MM.1S (cell line): ENCODE results near the gene ZNF469.

Source experiments
- DNase-seq: peaks from one replicate; pipeline ENCODE4 v3.0.0-alpha.2; 2015
- H2AFZ ChIP-seq: fragments of 300-600 bp; sonication (generic); 2 replicates; pipeline ENCODE4 v1.6.0; 2016; ENCODE audit warnings: antibody characterized with exemption, low read length
- H3F3A ChIP-seq: fragments of 300-600 bp; sonication (generic); 2 replicates; pipeline ENCODE4 v1.6.1; 2016; ENCODE audit warnings: mild to moderate bottlenecking, antibody characterized with exemption, low read length, moderate library complexity, mixed read lengths; ENCODE audit not compliant: insufficient read depth
- H3K27ac ChIP-seq: fragments of 300-600 bp; sonication (generic); 2 replicates; pipeline ENCODE4 v1.5.1; 2016; ENCODE audit warnings: mild to moderate bottlenecking, low read length
- H3K27me3 ChIP-seq: fragments of 300-600 bp; sonication (generic); replicated peaks from 2 replicates; pipeline ENCODE4 v1.6.0; 2016; ENCODE audit warnings: low read length; ENCODE audit not compliant: insufficient read depth
- H3K36me3 ChIP-seq: fragments of 300-600 bp; sonication (generic); replicated peaks from 2 replicates; pipeline ENCODE4 v1.6.1; 2016; ENCODE audit warnings: mild to moderate bottlenecking, low read length, mixed read lengths; ENCODE audit not compliant: insufficient read depth
- H3K4me1 ChIP-seq: fragments of 300-600 bp; sonication (generic); 2 replicates; pipeline ENCODE4 v1.6.1; 2016; ENCODE audit warnings: low read length, mixed read lengths
- H3K4me2 ChIP-seq: fragments of 300-600 bp; sonication (generic); 2 replicates; pipeline ENCODE4 v1.6.0; 2016; ENCODE audit warnings: low read depth, low read length
- H3K4me3 ChIP-seq: fragments of 300-600 bp; sonication (generic); 2 replicates; pipeline ENCODE4 v1.5.1; 2016; ENCODE audit warnings: low read length, mixed read lengths
- H3K79me2 ChIP-seq: fragments of 300-600 bp; sonication (generic); 2 replicates; pipeline ENCODE4 v1.6.1; 2016; ENCODE audit warnings: mixed run types, low read length, mixed read lengths
- H3K9ac ChIP-seq: fragments of 300-600 bp; sonication (generic); 2 replicates; pipeline ENCODE4 v1.6.1; 2016; ENCODE audit warnings: low read length, mixed read lengths
- H3K9me2 ChIP-seq: fragments of 300-600 bp; sonication (generic); replicated peaks from 2 replicates; pipeline ENCODE4 v1.6.1; 2016; ENCODE audit warnings: mild to moderate bottlenecking, low read length, mixed read lengths; ENCODE audit not compliant: insufficient read depth
- H3K9me3 ChIP-seq: fragments of 300-600 bp; sonication (generic); replicated peaks from 2 replicates; pipeline ENCODE4 v1.6.1; 2016; ENCODE audit warnings: mild to moderate bottlenecking, low read length, mixed read lengths; ENCODE audit not compliant: insufficient read depth
- H4K20me1 ChIP-seq: fragments of 300-600 bp; sonication (generic); 2 replicates; pipeline ENCODE4 v1.6.1; 2016; ENCODE audit warnings: mild to moderate bottlenecking, low read length, moderate library complexity, mixed read lengths; ENCODE audit not compliant: insufficient read depth
- CTCF ChIP-seq: fragments of 300-600 bp; sonication (generic); IDR thresholded peaks from 2 replicates; pipeline ENCODE4 v1.5.1; 2016; ENCODE audit warnings: antibody characterized with exemption, low read length, mixed read lengths
- EZH2 ChIP-seq: fragments of 300-600 bp; sonication (generic); optimal IDR thresholded peaks from 2 replicates; pipeline ENCODE3; 2017; ENCODE audit warnings: low read depth, mild to moderate bottlenecking, antibody characterized with exemption, low read length, mixed read lengths
- EZH2phosphoT487 ChIP-seq: fragments of 300-600 bp; sonication (generic); IDR thresholded peaks from 2 replicates; pipeline ENCODE4 v1.6.1; 2018; ENCODE audit warnings: antibody characterized with exemption, low read length

The ZNF469 gene

GRCh38 chr16:88430524-88431446, 48.0 kb downstream of the ZNF469 start:
- Histone ChIP-seq H3K36me3 (no peaks in the 10 kb centered on the region), H3K4me1 (no peaks in the 10 kb centered on the region), H2AFZ (no peak overlapping the region), H3K9me3 (no peaks in the 10 kb centered on the region), H3K9ac (no peak overlapping the region), H4K20me1 (no peaks in the 10 kb centered on the region), H3K4me3 (no peak overlapping the region), H3K9me2 (no peaks in the 10 kb centered on the region), H3F3A (no peaks in the 10 kb centered on the region), H3K27ac (no peak overlapping the region), H3K79me2 (no peaks in the 10 kb centered on the region), H3K27me3 (peaks cover 72% of the 10 kb centered on the region), H3K4me2 (no peak overlapping the region; the same call in 1 of the 2 replicates)
- TF ChIP-seq CTCF, result no peak
- no peak for TF ChIP-seq EZH2phosphoT487
- peak; percentile 40 for TF ChIP-seq EZH2
- no peak for DNase-seq

- peaks cover 76% of the 10 kb centered on the region for H3K27me3 ChIP-seq
- H3F3A ChIP-seq, result no peaks in the 10 kb centered on the region
- H3K9me3 ChIP-seq, result no peaks in the 10 kb centered on the region
- no peak overlapping the region for H3K4me2 ChIP-seq
- H3K36me3 ChIP-seq, result no peaks in the 10 kb centered on the region
- no peak for DNase-seq
- H3K27ac ChIP-seq, result no peak overlapping the region
- no peaks in the 10 kb centered on the region for H3K9me2 ChIP-seq
- no peak overlapping the region for H3K4me3 ChIP-seq
- no peaks in the 10 kb centered on the region for H3K4me1 ChIP-seq
- no peaks in the 10 kb centered on the region for H4K20me1 ChIP-seq
- TF ChIP-seq CTCF (no peak), EZH2phosphoT487 (no peak), EZH2 (no peak)
- no peak overlapping the region for H2AFZ ChIP-seq
- H3K79me2 ChIP-seq, result no peaks in the 10 kb centered on the region
- no peak overlapping the region for H3K9ac ChIP-seq
These were observed 48.9 kb downstream of the ZNF469 start for GRCh38 chr16:88431651-88432050.

GRCh38 chr16:88432174-88432573, 49.4 kb downstream of the ZNF469 start:
- Histone ChIP-seq H3K9me2 (no peaks in the 10 kb centered on the region), H3K4me1 (no peaks in the 10 kb centered on the region), H3K79me2 (no peaks in the 10 kb centered on the region), H3K9ac (no peak overlapping the region), H3K36me3 (no peaks in the 10 kb centered on the region), H3K27ac (no peak overlapping the region), H3K4me2 (no peak overlapping the region), H3K27me3 (peaks cover 72% of the 10 kb centered on the region), H3K4me3 (no peak overlapping the region), H3F3A (no peaks in the 10 kb centered on the region), H2AFZ (no peak overlapping the region), H3K9me3 (no peaks in the 10 kb centered on the region), H4K20me1 (no peaks in the 10 kb centered on the region)
- no peak for TF ChIP-seq EZH2phosphoT487
- TF ChIP-seq EZH2, result no peak
- no peak for TF ChIP-seq CTCF
- DNase-seq, result no peak
